GM19238 (cell line): Measurements from ENCODE around the gene PROC.
A peak's percentile ranks its signal among the peaks of the same experiment; 100 is the strongest.

Experiments used
- DNase-seq: peaks from one replicate; pipeline ENCODE4 v3.0.0; 2011; ENCODE audit warnings: low spot score; ENCODE audit not compliant: insufficient read length

PROC gene

GRCh38 chr2:127418300-127419111 lies at the start of gene PROC:
Gene PROC (plus strand): TSS chr2:127418427. CDS start chr2:127419943, 1,516 bp downstream.
- DNase-seq = no peak

GRCh38 chr2:127370010-127370409 lies 48.2 kb upstream of the PROC start:
- DNase-seq = no peak

- DNase-seq = no peak
Observed at GRCh38 chr2:127371037-127371436, 47.2 kb upstream of the PROC start.

GRCh38 chr2:127373362-127374083 lies 44.7 kb upstream of the PROC start:
- no peak for DNase-seq

- DNase-seq = no peak
Observed at GRCh38 chr2:127376257-127376656, 42.0 kb upstream of the PROC start.

- no peak for DNase-seq
Observed at GRCh38 chr2:127377262-127377661, 41.0 kb upstream of the PROC start.

GRCh38 chr2:127378720-127379119 lies 39.5 kb upstream of the PROC start:
- DNase-seq = no peak

GRCh38 chr2:127379712-127380355 lies 38.4 kb upstream of the PROC start:
- no peak for DNase-seq

- no peak for DNase-seq
Observed at GRCh38 chr2:127381762-127382161, 36.5 kb upstream of the PROC start.

GRCh38 chr2:127382831-127383230 lies 35.4 kb upstream of the PROC start:
- no peak for DNase-seq

GRCh38 chr2:127384529-127384928 lies 33.7 kb upstream of the PROC start:
- no peak for DNase-seq

GRCh38 chr2:127386246-127386645 lies 32.0 kb upstream of the PROC start:
- DNase-seq = no peak

- peak; percentile 75 for DNase-seq
Observed at GRCh38 chr2:127386764-127387654, 31.2 kb upstream of the PROC start.

- DNase-seq = peak; percentile 90
Observed at GRCh38 chr2:127387655-127388422, 30.4 kb upstream of the PROC start, which contains the start of gene MAP3K2. Gene MAP3K2 (minus strand): TSS chr2:127387975. CDS start chr2:127343129, 44,846 bp downstream.

- no peak for DNase-seq
Observed at GRCh38 chr2:127388423-127389164, 29.6 kb upstream of the PROC start.

GRCh38 chr2:127389778-127390435 lies 28.3 kb upstream of the PROC start:
- DNase-seq = no peak

- no peak for DNase-seq
Observed at GRCh38 chr2:127392133-127392827, 25.9 kb upstream of the PROC start.

- no peak for DNase-seq
Observed at GRCh38 chr2:127392828-127393578, 25.2 kb upstream of the PROC start.
